Gastroesophageal sphincter (tissue), 3 donors: ENCODE data around the gene FAAH2.

Source experiments
- EP300 ChIP-seq: sonication (generic); formaldehyde crosslinking; IDR thresholded peaks from one replicate; pipeline ENCODE4 v1.6.1; 2017; ENCODE audit warnings: antibody characterized with exemption, mild to moderate bottlenecking
- POLR2A ChIP-seq, 2 donors: fragments of 450-650 bp; IDR thresholded peaks; one replicate each; pipeline ENCODE4 v1.6.1; 2017; ENCODE audit warnings: antibody characterized with exemption in 2 of 2, mild to moderate bottlenecking in 2 of 2, moderate library complexity in 1 of 2
- POLR2AphosphoS5 ChIP-seq: sonication (generic); formaldehyde crosslinking; IDR thresholded peaks from one replicate; pipeline ENCODE4 v1.6.1; 2017; ENCODE audit warnings: antibody characterized with exemption
- TF ChIP-seq, protein P1 (sequence below), 4 experiments: fragments of 200-600 bp in 2 of 4; fragments of 450-650 bp in 2 of 4; sonication (generic) in 1 of 4; IDR thresholded peaks; one replicate each; pipeline ENCODE4 v1.5.1; 2017 to 2019; ENCODE audit warnings: antibody characterized with exemption in 4 of 4, mild to moderate bottlenecking in 2 of 4, moderate library complexity in 2 of 4

DNA sequence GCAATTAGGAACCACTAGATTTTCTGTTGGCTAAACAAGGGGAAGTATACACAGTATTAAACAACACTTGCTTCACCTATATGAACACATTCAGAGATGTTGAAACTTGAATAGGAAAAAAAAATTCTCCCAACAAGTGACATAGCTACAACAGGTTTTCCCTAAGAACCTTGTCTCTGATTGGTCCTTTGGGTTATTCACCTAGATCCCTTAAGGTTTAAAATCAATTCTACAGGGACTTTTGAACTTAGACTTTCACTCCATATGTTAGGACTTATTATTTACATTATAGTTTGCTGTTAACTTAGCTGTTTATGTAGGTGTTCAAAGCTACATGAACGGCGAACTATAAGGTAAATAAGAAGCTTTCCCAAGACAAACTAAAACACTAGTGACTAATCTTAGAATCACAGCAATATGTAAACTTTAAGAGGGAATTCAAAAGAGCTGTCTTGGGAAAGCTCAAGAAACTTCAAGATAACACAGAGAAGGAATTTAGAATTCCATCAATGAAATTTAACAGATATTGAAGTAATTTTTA is 233.1 kb downstream of the FAAH2 start:
- TF ChIP-seq, protein P1, sequence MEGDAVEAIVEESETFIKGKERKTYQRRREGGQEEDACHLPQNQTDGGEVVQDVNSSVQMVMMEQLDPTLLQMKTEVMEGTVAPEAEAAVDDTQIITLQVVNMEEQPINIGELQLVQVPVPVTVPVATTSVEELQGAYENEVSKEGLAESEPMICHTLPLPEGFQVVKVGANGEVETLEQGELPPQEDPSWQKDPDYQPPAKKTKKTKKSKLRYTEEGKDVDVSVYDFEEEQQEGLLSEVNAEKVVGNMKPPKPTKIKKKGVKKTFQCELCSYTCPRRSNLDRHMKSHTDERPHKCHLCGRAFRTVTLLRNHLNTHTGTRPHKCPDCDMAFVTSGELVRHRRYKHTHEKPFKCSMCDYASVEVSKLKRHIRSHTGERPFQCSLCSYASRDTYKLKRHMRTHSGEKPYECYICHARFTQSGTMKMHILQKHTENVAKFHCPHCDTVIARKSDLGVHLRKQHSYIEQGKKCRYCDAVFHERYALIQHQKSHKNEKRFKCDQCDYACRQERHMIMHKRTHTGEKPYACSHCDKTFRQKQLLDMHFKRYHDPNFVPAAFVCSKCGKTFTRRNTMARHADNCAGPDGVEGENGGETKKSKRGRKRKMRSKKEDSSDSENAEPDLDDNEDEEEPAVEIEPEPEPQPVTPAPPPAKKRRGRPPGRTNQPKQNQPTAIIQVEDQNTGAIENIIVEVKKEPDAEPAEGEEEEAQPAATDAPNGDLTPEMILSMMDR (IDR thresholded peaks at IDR 0.05), result no peak
- TF ChIP-seq POLR2AphosphoS5, result no peak
- TF ChIP-seq POLR2A (IDR thresholded peaks at IDR 0.05), result no peak
- no peak for TF ChIP-seq EP300
